Motor neuron (in vitro differentiated cells): ENCODE measurements around the gene BTNL9. TPM values are rescaled to one million over a fixed set of nuclear protein-coding genes. Genes with fewer than 3 reads are reported as not detected.

ENCODE experiments used
- total RNA-seq, 8 experiments: library from RNA; unstranded; fragments of 300-600 nt; gene quantifications; 2 replicates each; pipeline versions ENCODE4 v1.2.3 to v1.2.4, GENCODE V29; 2022

BTNL9 gene
- total RNA-seq, 8 experiments from 2014 or later, result 0.25 to 2.6 (median 1.1) TPM; not detected in 1

Other genes starting within 250 kb of the BTNL9 start
- 10 to 100 TPM; 24.6 to 59.6 (median 37.7) TPM for gene MGAT1, start 237.5 kb upstream of the BTNL9 start, total RNA-seq
- gene ZFP62, start 179.0 kb upstream of the BTNL9 start, total RNA-seq, result 10 to 100 TPM; 26.0 to 57.3 (median 38.0) TPM
- gene BTNL8, start 141.1 kb upstream of the BTNL9 start, total RNA-seq, result under 1 TPM in 4 of 8 experiments, not detected in 4; 0.17 to 0.81 (median 0.37) TPM
- under 1 TPM in 2 of 8 experiments, not detected in 6; 0.08 to 0.33 TPM for gene BTNL3, start 51.4 kb upstream of the BTNL9 start, total RNA-seq
- gene OR2V1, start 90.9 kb downstream of the BTNL9 start, total RNA-seq, result under 1 TPM in 3 of 8 experiments, not detected in 5; 0.29 to 0.49 (median 0.33) TPM
- under 1 TPM in 7 of 8 experiments, not detected in 1; 0.05 to 0.33 (median 0.13) TPM for gene OR2V2, start 107.3 kb downstream of the BTNL9 start, total RNA-seq
- gene TRIM7, start 164.9 kb downstream of the BTNL9 start, total RNA-seq, result 1 to 10 TPM in 4 of 8 experiments, under 1 TPM in 4; 0.38 to 3.1 (median 1.2) TPM
- 10 to 100 TPM; 14.3 to 31.4 (median 24.2) TPM for gene TRIM41, start 183.0 kb downstream of the BTNL9 start, total RNA-seq
- 1,000 to 10,000 TPM; 2,060 to 3,480 (median 2,927) TPM for gene RACK1, start 203.6 kb downstream of the BTNL9 start, total RNA-seq
- gene TRIM52, start 220.9 kb downstream of the BTNL9 start, total RNA-seq, result 10 to 100 TPM; 10.4 to 27.0 (median 13.5) TPM